ENCODE data around the gene PTPRD.
"Not testable (repeated sequence)": the region's sequence is repeated elsewhere in the genome, so short reads cannot be mapped to it uniquely, and the experiment has no call there.

PTPRD gene

GRCh38 chr9:10479172-10479571 lies 133.6 kb downstream of the PTPRD start:
- no peak for DNase-seq (ENCODE audit: low spot score)

- not testable (repeated sequence) for DNase-seq (ENCODE audit: low spot score)
Measured at GRCh38 chr9:10449201-10449617, 163.6 kb downstream of the PTPRD start.

DNA sequence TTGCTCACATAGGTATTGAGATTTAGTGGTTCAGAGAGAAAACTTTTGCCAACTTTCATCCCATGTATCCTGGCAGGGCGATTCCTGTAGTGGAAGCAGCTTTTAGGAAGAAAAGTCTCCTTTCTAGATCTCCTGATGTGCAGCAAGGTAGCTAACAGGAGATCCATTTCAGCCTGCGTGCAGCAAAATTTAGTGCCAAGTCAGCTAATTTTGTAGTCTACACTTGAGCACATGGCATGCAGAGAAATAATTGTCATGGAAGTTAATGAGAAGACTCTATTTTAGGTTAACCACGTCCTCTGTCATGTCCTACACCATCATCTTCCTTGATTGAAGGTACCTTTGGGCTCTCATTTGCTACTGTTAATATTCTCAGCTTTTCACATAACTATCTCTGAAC lies 165.8 kb downstream of the PTPRD start:
- DNase-seq (ENCODE audit: low spot score), result no peak

- no peak for DNase-seq (ENCODE audit: low spot score)
Measured at GRCh38 chr9:10443868-10444204, 169.0 kb downstream of the PTPRD start.

DNA sequence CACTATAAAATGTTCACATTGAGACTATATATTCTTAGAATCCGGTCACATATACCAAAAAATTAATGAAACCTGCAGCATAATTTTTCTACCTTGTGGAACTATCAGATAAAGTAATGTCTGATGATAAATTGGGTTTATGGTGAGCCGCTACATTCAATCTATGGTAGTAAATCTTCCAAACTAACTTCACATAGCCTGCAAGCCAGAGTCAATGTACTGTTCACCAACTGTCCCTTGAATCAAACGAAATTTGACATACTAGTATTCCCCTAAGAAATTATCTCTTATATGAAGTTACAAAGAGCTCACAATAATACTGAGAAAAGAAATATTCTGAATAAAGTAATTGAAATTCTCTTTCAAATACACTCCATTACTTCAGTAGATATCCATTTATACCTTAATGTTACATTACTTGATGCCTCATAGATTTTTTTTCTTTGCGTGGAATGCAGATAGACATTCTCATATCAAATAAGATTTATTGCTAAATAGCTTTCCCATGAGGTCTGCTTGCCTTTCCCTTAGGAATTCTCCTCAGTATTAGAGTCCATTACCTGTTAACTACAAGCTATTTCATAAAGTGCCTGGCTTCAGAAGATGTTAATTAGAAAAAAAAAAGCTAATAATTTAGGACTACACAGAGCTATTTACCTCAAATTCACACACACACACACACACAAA lies 169.5 kb downstream of the PTPRD start:
- no peak for DNase-seq (ENCODE audit: low spot score)

DNA sequence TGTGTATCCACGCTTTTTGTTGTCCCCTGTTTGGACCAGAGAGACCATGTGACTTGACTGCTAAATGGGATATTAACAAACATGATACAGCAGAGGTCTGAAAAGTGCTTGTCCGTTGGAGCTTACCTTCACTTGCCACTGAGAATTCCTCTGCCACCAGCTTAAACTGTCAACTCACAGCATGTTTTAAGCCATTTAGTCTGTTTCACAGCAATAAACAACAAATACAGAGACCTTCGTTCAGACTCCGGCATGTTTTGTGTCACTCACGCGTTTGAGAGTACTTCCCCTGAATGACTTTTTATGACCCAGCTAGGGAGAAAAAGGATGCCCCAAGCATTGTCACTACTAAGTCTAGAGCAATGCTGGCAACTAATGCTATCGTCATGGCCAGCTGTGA lies 173.8 kb downstream of the PTPRD start:
- DNase-seq (ENCODE audit: low spot score), result no peak

DNA sequence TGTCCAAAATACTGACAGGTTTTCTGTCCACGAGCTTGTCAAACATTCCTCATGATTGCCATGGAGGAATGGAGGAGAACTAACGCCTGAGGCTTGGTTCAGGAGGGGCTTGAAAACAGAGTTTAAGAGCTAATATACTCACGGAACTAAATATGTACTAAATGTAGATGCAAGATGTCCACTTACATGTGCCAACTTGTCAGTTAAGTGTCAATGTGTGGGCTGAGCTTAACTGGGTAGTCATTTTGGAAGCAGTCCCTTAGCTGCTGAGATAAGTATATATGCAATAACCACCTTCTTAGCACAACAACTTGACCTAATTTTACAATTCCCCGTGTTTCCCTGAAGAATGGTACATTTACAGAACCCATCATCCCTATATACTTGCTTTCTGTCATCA lies 176.0 kb downstream of the PTPRD start:
- DNase-seq (ENCODE audit: low spot score), result no peak

DNA sequence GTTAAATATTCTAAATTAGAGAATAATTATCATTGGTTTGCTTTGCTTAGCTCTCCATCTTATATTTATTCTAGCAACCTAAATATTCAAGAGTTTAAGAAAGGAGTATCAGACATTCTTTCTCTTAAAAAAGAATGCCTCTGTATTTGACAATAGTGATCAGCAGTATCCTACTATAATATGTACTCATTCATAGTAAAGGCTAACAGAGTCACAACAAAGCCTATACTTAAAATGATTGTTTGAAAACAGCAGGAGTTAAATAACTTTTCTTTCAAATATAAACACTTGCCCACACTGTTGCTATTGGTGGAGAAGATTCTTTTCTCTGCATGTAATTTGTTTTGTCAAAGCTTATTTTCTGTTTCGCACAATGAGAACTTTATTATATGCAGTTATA lies 178.4 kb downstream of the PTPRD start:
- DNase-seq (ENCODE audit: low spot score), result no peak

DNA sequence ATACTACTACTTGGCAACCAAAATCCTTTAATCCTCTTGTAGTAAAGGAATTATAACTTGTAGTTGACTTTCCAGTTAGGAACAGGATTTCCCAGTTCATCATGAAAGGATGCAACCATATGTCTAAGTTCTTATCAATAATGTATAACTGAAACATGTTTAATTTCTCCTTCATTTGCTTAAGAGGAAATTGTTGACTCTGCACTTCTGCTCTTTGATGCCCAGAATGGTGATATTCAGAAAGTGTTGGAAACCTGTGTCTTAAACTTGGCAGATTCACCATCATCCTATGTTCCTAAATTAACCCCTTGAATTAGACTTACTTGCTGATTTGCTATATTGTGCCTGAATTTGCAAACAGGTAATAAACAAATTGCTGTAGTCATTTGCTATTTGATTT lies 201.5 kb downstream of the PTPRD start:
- DNase-seq (ENCODE audit: low spot score), result no peak

- no peak for DNase-seq (ENCODE audit: low spot score)
Measured at GRCh38 chr9:10403283-10403682, 209.5 kb downstream of the PTPRD start.

DNA sequence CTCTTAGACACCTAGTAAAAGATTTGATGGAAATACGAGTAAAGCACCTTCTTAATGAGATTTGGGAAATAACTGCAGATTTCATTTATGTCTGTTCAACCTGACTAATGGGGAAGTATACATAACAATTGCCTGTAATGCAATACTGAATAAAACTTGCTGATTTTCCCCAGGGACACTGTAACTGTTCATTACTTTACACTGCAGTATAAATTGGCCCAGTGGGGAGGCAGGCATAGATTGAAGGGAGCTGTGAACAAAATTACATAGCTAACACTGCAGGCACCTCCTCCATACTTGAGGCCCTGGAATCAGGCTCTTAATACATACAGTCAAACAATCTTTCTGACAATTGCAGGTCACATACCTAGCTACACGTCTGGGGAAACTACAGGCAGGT lies 216.2 kb downstream of the PTPRD start:
- DNase-seq (ENCODE audit: low spot score), result no peak

DNA sequence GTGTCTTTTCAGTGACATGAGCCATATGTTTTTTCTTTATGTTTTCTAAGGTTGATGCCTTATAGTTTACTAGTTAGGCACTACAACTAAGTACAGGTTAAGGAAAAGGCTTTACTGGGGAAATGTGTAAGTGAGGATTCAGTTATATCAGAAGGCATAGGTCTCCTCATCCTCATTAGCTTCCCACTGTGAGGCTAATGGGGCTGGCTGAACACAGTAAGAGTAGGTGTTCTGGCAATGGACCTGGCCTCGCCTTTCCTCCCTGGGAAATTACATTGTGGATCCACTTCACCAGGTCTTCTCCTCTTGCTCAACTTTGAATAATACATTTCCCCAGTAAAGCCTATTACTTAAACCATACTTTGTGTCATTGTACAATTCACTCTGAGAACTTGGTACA lies 225.5 kb downstream of the PTPRD start:
- DNase-seq (ENCODE audit: low spot score), result no peak

- no peak for DNase-seq (ENCODE audit: low spot score)
Measured at GRCh38 chr9:10371824-10372223, 241.0 kb downstream of the PTPRD start.

- peak; percentile 4 for DNase-seq (ENCODE audit: low spot score)
Measured at GRCh38 chr9:10366171-10366779, 246.5 kb downstream of the PTPRD start.

GRCh38 chr9:10354591-10354990 lies 258.2 kb downstream of the PTPRD start:
- no peak for DNase-seq (ENCODE audit: low spot score)

GRCh38 chr9:10345621-10346020 lies 267.2 kb downstream of the PTPRD start:
- not testable (repeated sequence) for DNase-seq (ENCODE audit: low spot score)

GRCh38 chr9:10341057-10341456 lies 271.7 kb downstream of the PTPRD start:
- no peak for DNase-seq (ENCODE audit: low spot score)

DNA sequence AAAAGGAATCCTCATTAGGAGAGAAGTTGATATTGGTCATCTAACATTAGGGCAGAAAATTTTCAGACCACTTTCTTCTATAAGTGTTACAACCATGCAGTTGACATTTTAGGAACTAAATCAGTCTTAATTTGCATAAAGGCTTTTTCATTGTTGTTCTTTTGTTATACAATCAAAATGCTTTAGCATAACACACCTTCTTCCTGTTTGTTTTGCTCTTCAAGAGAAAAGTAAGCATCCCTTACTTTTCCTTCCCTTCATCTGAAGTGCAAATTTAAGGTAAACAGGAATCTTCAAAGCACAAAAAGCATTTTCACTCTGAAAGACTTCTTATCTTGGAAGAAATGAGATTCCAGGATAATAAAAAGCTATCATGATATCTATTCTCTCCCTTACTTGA lies 273.6 kb downstream of the PTPRD start:
- DNase-seq (ENCODE audit: low spot score), result no peak

- no peak for DNase-seq (ENCODE audit: low spot score)
Measured at GRCh38 chr9:10331157-10331556, 281.6 kb downstream of the PTPRD start.

- DNase-seq (ENCODE audit: low spot score), result no peak
Measured at GRCh38 chr9:10282084-10282483, 330.7 kb downstream of the PTPRD start.

DNA sequence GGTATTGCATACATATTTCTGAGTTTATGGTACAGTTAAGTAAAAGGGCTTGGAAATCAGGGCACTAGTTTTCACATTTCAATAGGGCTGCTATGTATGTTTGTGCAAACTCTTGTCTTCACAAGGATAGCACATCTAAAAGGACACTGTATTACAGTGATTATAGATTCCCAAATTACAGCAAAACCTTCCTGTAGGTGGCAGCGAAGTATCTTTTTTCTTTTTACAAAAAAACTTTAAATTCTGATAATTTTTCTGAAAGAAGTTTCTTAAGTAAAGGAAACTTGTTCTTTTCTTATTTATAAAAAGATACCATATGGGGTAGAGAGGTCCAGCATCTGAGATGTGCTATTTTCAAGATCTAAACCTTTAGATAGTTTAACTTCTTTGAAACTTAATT lies 337.8 kb downstream of the PTPRD start:
- no peak for DNase-seq (ENCODE audit: low spot score)

GRCh38 chr9:10274175-10274574 lies 338.6 kb downstream of the PTPRD start:
- DNase-seq (ENCODE audit: low spot score), result no peak

- no peak for DNase-seq (ENCODE audit: low spot score)
Measured at GRCh38 chr9:10272830-10273229, 340.0 kb downstream of the PTPRD start.

Measured in HuH-7 (cell line).